HT1080 (cell line): Measurements from ENCODE around the gene NT5C1A. TPM values are rescaled to one million over a fixed set of nuclear protein-coding genes. Genes with fewer than 3 reads are reported as not detected.

Source experiments
- DNase-seq: peaks from one replicate; pipeline ENCODE4 v3.0.0-alpha.2; 2015; ENCODE audit warnings: low read depth
- polyA plus RNA-seq, 2 experiments: library from polyadenylated mRNA; depleted of rRNA; stranded (reverse); fragments of >200 nt; gene quantifications; 2 replicates each; pipeline ENCODE4 v1.2.3, GENCODE V29; 2015
- total RNA-seq: library from RNA; depleted of rRNA; stranded (reverse); fragments of >200 nt; shearing (Covaris generic); gene quantifications from 2 replicates; pipeline ENCODE4 v1.2.3, GENCODE V29; 2014; rRNA removed

Gene NT5C1A
- not detected in 2 replicates for total RNA-seq
- polyA plus RNA-seq (2015; cell fraction: cytosol; rRNA removed) = not detected in 2 replicates
- not detected in 2 replicates for polyA plus RNA-seq (2015; cell fraction: nucleus; rRNA removed)

GRCh38 chr1:39671793-39672550 lies at the start of gene NT5C1A:
NT5C1A (minus strand) TSS chr1:39672107; CDS start chr1:39672038, 69 bp downstream.
- no peak for DNase-seq

- DNase-seq = no peak
These were observed 49.8 kb upstream of the NT5C1A start for GRCh38 chr1:39721664-39722063.

GRCh38 chr1:39720094-39720999 lies 48.4 kb upstream of the NT5C1A start:
- DNase-seq = peak; percentile 55

- no peak for DNase-seq
These were observed 45.9 kb upstream of the NT5C1A start for GRCh38 chr1:39717809-39718208.

- no peak for DNase-seq
These were observed 41.6 kb upstream of the NT5C1A start for GRCh38 chr1:39713557-39713956.

GRCh38 chr1:39711966-39712340 lies 40.0 kb upstream of the NT5C1A start:
- DNase-seq = no peak

GRCh38 chr1:39711104-39711965 lies 39.4 kb upstream of the NT5C1A start:
- DNase-seq = no peak

- no peak for DNase-seq
These were observed 35.6 kb upstream of the NT5C1A start for GRCh38 chr1:39707506-39707905.

GRCh38 chr1:39704757-39705156 lies 32.9 kb upstream of the NT5C1A start:
- DNase-seq = no peak

GRCh38 chr1:39701049-39701439 lies 29.1 kb upstream of the NT5C1A start:
- peak; percentile 27 for DNase-seq

GRCh38 chr1:39700348-39700747 lies 28.4 kb upstream of the NT5C1A start:
- no peak for DNase-seq

GRCh38 chr1:39699419-39699818 lies 27.5 kb upstream of the NT5C1A start:
- no peak for DNase-seq

- DNase-seq = no peak
These were observed 26.7 kb upstream of the NT5C1A start for GRCh38 chr1:39698568-39698967.

- no peak for DNase-seq
These were observed 24.5 kb upstream of the NT5C1A start for GRCh38 chr1:39696448-39696847.

- no peak for DNase-seq
These were observed 23.1 kb upstream of the NT5C1A start for GRCh38 chr1:39695016-39695415.

- DNase-seq = peak; percentile 26
These were observed 22.1 kb upstream of the NT5C1A start for GRCh38 chr1:39694026-39694425.

- DNase-seq = no peak
These were observed 20.5 kb upstream of the NT5C1A start for GRCh38 chr1:39692152-39693074.

GRCh38 chr1:39691383-39692151 lies 19.7 kb upstream of the NT5C1A start, which contains the start of gene HPCAL4:
HPCAL4 (minus strand) TSS chr1:39691433; CDS start chr1:39684603, 6,830 bp downstream.
- DNase-seq = peak; percentile 40

- DNase-seq = no peak
These were observed 19.0 kb upstream of the NT5C1A start for GRCh38 chr1:39690794-39691382.
